UCSD-AML1 (cell line): Measurements from ENCODE around the gene PLD5.
"Not testable (repeated sequence)": the region's sequence is repeated elsewhere in the genome, so short reads cannot be mapped to it uniquely, and the experiment has no call there.

Source experiments
- DNase-seq: peaks from one replicate; lab custom pipeline; 2025; ENCODE audit not compliant: unreplicated experiment; lab: John Stamatoyannopoulos, UW

Gene PLD5

DNA sequence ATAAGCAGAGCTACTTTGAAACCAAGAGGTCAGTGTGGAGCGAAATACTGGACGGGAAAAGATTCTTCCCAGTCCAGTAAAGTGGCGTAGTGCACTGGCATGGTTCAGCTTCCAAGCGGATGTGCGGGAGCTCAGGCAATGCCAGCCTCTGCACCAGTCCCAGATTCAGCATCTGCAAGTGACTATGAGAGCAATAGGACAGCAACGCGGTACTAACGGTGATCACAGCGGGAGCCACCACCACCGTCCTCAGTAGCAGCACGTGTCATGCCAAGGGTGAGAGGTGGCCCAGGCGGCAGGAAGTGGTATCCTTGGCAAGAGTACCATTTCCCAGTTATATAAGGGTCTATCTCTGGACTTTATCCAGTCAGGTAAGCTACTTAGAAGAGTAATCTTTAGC is 17.8 kb downstream of the PLD5 start:
- no peak for DNase-seq

DNA sequence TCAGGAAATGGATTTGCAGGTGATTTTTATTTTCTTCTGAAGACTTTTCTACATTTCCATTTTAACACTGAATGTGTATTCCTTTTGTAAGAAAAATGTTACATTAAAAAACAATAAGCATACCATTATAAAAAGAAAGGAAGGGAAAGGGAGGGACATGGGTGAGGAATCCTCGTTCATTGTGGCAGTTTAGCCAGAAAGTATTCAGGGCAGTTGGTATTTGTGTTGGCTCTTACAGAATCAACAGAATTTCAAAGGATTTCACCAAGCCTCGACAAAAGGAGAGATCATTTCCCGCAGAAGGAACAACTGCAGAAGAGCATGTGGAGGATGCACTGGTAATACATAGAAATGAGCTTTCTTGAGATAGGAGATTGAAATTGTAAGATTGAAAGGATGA is 35.0 kb downstream of the PLD5 start:
- DNase-seq, result no peak

DNA sequence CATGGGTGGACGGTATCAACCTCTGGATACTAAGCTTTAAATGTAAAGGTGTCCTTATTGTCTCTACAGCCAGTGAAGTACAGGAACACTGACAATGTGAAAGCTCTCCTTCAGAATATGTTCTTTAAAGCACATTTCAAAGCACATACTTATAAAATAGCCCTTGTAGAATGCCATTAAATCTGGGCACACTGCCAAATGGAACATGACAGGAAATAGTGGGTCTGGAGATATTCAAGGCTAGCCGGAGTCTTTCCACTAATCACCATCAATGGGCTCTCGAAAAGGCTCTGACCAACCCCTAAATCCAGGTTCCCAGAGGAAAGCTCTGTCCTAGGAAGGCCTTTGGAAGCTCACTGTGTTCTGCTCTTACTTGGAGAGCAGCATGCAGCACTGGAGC is 46.6 kb downstream of the PLD5 start:
- DNase-seq, result no peak

DNA sequence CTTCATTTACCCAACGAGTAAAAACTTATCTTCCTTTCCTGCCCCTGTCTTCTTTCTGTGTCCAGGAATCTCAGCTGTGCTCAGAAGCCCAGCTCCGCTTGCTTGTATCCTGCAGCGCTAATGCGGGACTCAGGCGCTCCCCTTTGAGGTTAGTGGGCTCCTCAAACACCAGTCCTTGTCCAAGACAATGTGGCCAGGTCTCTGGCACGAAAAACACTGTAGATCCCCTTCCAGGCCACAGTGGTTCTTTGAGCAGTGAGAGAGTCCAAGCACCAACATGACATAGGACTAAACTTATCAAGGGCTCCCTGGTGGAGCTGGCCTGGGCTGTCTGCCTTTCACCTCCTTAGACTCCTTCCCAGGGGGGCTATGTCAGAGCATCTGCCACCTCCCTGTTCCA is 53.7 kb downstream of the PLD5 start:
- DNase-seq, result no peak

DNA sequence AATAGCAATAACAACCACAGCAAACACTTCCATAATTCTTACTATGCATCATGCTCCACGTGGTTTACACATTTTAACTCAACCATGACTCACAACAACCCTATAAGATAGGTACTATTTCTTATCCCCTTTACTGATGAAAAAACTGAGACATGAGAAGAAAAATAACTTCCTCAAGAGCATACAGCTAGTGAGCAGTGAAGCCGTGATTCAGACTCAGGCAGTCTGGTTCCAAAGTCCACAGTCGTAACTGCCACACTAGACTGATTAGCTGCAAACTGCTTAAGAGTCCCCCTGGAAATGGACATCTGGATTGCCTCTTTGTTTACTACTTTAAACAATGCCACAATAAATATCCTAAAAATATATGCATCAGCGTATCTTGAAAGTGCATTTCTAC is 55.7 kb downstream of the PLD5 start:
- DNase-seq, result no peak

DNA sequence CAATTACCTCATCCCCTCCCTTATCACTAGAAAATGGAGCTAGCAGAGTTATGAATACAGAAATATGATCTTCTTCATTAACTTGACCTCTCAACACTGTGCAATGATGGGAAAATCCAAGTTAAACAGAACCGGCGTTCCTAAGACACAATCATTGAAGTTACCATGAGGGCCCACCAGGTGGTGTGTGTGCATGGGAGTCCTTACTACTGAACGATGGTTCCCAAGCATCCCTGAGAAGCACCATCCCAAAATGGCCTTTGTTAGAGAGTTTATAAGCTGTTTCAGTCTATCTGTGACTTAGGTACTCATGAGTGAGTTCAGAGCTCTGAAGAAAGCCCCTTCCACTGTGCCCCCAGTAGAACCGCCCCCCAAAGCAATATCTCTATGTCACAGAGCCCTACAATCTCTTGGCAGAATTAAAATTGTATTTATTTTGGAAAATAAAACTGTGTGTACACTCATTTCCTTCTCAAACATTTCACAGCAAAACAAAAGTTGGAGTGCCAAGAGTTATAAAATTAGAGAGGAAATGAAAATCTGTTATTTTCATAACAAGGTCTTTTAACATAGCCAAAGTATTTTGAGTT is 56.8 kb downstream of the PLD5 start:
- DNase-seq, result no peak

DNA sequence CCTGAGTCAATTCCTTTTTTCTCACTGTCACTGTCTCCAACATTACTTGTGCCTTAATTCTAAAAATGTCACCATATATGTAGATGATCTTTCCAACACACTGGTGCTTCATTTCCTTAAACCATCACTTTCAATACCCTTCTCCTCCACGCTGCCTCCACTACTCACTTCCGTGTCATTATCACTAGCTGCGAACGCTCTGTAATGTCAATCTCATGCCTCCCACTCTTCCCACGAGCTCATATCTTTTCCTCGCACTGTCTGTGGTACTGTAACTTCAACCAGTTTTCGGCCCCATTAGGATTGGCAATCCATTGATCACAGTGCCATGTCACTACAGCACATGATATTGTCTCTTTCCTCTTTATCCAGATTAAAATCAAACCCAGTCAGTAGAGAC is 61.6 kb downstream of the PLD5 start:
- no peak for DNase-seq

DNA sequence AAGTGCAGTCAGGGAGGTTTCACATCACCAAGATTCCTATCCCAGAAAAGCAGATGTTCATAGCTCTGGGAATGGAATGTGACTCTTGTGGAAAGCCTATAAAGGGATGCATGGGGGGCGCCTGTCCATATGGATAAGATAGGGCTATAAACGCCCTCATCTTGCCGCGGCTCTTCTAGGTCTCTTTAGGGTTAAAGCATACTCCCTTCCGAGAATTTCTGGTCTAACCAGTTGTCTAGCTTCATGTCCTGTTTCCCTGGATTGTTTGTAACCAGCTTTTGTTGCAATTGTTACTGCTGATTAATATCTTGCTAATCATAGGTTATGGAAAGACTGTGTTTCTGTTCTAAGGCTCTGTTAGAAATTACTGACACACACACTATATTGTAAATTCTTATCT is 64.8 kb downstream of the PLD5 start:
- not testable (repeated sequence) for DNase-seq

DNA sequence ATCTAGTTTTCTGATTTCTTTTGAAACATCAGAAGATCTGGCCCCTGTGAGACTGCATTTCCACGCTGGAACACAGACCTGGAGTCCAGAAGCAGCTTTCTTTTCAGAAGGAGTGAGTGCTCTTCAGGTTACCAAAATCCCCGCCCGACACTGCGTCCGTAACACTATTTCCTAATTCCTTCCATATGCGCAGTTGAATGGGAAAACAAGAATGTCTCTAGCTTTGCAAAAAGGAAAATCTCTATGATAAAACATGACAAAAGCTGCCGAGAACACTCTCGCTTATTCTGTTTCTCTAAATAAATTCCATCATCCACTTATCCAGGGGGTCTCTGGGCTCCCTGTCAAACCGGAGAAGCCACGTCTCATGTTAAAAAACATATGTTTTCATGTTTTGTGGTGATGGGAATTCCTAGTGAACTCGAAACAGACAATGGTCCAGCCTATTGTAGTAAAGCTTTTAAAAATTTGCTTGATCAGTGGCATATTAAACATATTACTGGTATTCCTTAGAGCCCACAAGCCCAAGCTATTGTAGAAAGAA is 67.7 kb downstream of the PLD5 start:
- DNase-seq, result no peak

DNA sequence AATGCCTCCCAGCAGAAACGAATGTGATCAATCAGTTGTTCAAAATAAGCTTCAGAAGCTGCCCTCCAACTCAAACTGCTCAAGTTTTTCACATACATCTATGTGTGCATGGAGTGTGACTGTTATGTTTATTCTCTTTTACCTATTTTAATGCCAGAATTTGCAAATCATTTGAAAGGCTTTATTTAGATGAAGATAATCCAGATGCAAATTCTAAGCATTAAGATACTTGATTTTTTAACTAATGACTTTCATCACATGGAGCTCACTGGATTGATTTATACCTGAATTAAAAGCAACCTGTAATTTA is 69.5 kb downstream of the PLD5 start:
- DNase-seq, result no peak

DNA sequence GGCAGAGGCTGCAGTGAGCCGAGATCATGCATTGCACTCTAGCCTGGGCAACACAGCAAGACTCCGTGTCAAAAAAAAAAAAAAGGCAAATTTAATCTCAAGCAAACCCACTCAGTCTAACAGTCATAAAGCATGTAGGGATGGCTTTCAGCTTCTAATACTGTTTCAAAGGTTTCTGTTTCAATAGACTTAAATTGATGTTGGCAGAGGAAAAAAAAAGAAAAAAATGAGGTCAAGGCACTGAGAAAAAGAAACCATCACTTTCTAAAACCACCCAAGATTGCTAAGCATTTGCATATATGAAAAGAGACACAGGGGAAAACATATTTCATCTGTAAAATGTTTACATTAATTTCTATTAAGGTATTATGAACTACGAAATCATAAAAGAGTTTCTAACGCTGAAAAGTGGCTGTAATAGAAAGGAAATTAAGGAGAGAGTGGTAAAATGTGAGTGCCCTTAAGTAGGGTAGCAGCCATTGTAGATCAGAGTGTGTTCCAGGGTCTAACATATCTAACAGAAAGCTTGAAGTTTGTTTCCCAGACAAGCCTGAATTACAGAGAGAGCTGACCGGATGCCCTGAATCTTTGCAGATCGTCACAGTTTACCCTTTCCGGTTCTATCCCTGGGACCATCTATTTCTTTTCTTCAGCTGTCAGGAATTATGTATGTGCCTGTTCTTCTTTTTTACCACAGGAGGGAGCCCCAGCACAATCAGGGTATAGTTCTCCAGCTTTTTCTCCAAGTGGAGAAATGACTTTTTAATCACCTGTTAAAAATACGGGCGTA is 70.0 kb downstream of the PLD5 start:
- no peak for DNase-seq

DNA sequence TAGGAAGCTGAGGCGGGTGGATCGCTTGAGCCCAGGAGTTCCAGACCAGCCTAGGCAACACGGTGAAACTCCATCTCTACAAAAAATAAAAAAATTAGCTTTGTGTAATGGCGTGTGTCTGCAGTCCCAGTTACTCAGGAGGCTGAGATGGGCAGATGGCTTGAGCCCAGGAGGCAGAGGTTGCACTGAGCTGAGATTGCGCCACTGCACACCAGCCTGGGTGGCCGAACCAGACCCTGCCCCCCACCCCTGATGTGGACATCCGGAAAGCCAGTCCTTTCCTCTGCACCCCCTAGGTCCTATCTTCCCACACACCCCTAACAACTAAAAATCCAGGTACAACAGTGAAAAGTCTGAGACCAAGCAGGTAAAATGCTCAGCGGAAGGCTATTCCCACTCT is 71.9 kb downstream of the PLD5 start:
- DNase-seq, result no peak

DNA sequence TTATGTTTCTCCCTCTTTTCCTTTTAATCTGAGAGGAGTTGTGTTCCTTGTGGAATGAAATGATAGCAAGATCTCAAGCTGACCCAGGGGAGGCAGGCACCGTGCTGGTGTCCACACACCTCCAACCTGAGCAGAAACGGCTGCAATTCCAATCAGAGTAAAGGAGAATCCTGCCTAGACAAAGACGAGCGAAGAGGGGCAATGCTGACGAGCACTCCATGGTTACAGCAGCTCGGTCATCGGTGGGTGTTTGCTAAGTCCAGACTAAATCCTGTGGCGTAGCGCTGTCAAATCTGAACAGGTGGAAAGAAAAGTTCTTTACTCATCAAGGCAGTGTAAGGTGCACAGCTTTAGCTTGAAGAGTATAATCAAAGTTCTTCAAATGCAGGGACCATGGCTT is 74.8 kb downstream of the PLD5 start:
- DNase-seq, result no peak

DNA sequence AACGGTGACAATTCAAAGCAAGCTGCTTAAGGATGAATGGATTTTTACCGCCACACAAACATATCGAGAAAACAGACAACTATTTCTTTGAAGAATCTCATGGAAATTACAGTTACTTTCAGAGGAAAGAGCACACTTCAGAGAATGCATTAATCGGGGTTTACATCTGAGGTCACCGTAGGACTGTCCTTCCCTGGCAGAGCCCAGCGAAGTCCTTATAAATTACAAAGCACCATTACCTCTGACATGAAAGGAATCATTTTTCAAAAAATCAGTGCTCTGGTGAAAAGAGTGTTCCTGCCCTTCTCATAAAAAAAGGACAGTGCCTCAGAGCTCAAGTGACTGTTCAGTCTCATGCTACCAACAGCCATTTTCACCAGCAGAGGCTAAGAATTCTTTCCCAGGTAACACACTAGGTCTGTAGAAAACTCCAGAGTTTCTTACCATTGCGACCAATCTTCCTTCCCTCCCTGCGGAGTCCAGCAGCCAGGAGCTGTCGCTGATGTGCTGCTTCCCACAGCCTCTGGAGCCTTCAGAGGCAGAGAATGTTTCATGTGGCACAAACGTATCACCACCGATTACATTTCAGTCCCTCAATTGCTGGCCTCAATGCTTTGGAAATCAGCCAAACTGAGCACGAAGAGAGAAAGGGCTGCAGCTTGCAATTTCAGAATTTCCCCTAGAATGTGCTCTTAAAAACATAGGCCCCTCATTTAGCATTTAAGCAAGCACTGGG is 75.4 kb downstream of the PLD5 start:
- DNase-seq, result no peak

DNA sequence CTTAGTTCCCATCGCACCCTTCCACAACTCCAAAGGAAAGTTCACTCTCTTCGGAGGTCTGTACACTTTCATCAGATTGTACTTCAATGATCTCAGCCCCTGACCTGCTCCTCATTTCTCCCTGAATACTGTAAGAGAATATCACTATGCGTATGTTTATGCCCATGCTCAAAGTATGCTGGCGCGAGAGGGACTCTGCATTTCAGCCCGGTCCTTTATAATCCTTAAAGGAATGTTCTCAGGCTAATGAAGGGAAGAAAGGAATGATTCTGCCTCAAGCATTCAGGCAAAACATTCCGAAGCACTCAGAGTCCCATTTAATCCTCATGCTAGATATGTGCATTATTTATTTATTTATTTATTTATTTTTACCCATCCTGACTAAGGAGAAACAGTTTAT is 76.8 kb downstream of the PLD5 start:
- DNase-seq, result no peak

DNA sequence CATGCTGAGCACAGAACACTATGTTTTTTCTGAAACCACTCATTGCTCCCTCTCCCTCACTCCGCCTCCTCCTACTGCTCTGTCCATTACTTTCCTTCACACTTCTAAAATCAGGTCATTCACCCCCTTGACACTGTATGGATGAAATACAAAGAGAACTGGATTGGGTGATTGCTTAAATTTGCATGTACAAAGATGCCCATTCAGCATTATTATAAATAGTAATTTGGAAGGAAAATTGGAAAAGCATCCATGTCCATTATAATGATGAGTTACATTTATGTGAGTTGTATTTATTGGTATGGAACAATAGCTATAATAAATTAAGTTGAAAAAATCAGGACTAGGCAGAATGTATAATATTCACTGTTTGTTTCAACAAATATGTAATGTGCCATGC is 83.7 kb downstream of the PLD5 start:
- DNase-seq, result no peak

DNA sequence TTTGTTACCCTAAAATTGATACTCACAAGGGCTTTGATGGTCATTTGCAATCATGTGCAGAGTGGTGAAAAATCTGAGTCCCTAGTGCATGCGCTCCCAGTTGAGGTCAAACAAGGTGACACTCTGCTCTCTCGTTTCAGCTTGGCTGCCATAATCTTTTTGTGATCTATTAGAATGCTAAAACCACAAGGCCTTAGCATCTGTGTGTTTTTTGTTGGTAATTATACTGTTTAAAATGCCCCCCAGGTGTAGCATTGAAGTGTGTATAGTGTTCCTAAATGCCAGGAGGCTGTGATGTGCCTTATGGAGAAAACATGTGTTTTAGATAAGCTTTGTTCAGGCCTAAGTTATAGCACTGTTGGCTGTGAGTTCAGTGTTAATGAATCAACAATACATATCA is 89.3 kb downstream of the PLD5 start:
- DNase-seq, result no peak

DNA sequence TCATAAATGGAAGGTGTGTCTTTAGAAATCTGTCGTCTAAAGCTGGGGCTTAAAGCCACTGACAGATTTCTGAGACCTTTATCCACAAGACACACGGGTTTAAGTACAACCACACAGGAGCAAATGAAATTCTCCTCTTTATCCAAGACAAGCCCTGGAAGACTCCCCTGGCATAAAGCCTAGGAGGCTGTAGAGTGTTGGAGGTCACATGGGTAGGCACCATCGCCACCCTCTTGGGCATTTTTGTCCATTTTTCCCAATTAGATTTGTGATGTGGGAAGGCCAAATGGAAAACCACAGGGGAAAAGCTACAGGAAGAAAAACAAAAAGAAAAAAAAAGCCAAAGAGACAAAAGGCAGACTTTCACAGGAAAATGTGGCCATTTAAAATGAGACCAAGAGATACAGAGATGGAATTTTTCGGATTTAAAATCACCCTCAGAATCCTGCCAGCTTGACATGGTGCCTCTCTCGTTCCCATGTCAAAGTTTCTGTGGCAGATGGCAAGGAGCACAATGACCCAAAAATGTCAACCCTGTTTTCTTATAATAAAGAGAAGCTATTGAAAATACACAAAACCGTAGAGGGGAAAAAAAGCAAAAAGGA is 91.9 kb downstream of the PLD5 start:
- no peak for DNase-seq

DNA sequence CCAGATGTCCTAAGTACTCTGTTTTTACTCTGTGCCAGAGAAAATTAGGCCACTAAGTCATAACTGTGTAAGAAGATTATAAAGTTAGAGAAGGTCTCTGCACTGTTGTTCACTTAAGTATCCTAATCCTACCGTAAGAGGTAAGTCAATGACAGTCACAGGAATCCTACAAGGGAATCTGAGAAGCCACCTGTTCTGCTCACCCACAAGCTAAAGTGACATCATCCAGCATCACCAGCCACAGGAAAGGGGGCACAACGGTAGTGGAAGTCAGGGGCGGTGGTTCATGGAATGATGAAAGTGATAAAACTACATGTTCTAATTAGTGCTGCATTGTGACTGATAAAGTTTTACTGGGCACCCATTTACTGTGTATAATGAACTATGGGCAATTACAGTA is 92.7 kb downstream of the PLD5 start:
- no peak for DNase-seq

DNA sequence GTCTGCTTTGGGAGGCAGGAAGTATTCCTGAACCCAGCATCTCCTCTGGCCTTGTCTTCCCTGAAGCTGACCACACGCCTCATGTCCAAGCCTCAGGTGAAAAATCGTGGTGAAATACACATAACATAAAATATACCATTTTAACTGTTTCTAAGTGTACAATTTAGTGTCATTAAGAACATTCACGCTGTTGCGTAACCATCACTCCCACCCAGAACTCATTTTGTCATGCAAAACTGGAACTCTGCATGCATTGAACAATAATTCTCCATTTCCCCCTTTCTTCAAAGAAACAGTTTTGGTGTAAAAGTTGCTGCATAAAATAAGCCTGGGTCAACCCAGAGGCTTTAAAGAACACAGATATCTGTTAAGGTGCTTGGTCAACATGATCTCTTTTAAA is 93.5 kb downstream of the PLD5 start:
- DNase-seq, result no peak

DNA sequence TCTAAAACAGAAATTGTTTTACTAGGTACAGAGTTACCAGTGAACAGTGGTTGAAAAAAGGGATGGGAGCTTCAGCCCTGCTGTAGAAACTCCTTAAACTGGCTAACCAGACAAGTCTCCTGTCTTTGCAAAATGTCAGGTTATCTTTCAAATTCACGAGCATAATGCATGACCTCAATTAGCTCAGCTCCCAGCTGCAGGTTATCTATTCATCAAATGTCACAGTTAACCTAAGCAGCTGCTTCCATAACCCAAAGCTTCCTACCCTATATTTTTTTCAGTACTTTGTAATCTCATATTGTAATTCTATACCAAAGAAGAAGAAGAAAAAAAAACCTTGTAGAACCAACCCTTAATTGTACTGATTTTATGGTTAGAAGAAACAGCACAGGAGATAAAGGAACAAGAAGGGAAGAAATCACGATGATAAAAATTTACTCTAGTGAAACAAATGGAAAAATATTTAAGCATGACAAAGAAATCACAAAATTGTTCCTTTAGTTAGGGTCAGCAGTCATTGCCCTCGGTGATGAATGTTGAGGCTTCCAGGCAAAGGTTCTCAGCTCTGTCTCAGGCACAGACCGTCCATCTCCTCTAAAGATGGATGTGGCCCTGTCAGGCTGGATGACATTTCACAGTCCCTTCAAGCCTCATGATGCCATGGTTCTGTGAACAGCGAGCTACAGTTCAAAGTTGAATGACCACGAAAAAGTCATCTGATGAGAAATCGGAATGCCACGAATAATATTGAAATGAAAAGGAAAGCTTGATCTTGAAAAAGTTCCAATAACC is 95.9 kb downstream of the PLD5 start:
- DNase-seq, result no peak
